Heart right ventricle (tissue), 16 donors: ENCODE measurements around the gene SMIM21. TPM values are rescaled to one million over a fixed set of nuclear protein-coding genes. Genes with fewer than 3 reads are reported as not detected.

ENCODE experiments used
- ATAC-seq, 8 donors: fragments of 200-7000 bp; cut with Tn5 transposase; one replicate each; pipeline ENCODE4 v1.9.1; 2020; ENCODE audit warnings: mild to moderate bottlenecking in 8 of 8, moderate library complexity in 8 of 8, moderate number of reproducible peaks in 1 of 8
- DNase-seq, 2 donors: peaks; one replicate each; pipeline ENCODE4 v3.0.0-alpha.2; 2020
- H3K27ac ChIP-seq, 10 donors: fragments of 200-600 bp; sonication (generic) in 2 of 10; one replicate each; pipeline versions ENCODE4 v1.5.0 to v1.8.0; 2020 to 2022; ENCODE audit warnings: mild to moderate bottlenecking in 3 of 10
- H3K27me3 ChIP-seq, 7 donors: fragments of 200-600 bp; one replicate each; pipeline ENCODE4 v1.8.0; 2021 to 2022; ENCODE audit warnings: mild to moderate bottlenecking in 2 of 7
- H3K36me3 ChIP-seq, 9 donors: fragments of 200-600 bp; sonication (generic) in 1 of 9; one replicate each; pipeline versions ENCODE4 v1.5.0 to v1.8.0; 2020 to 2022; ENCODE audit warnings: mild to moderate bottlenecking in 2 of 9
- H3K4me1 ChIP-seq, 9 donors: fragments of 200-600 bp; sonication (generic) in 1 of 9; one replicate each; pipeline versions ENCODE4 v1.5.0 to v1.8.0; 2020 to 2022; ENCODE audit warnings: mild to moderate bottlenecking in 4 of 9
- H3K4me3 ChIP-seq, 10 donors: fragments of 200-600 bp; sonication (generic) in 2 of 10; one replicate each; pipeline versions ENCODE4 v1.5.0 to v1.8.0; 2020 to 2022; ENCODE audit warnings: mild to moderate bottlenecking in 7 of 10, moderate library complexity in 2 of 10
- H3K9me3 ChIP-seq, 11 donors: fragments of 200-600 bp in 10 of 11; sonication (generic) in 2 of 11; one replicate each; pipeline versions ENCODE4 v1.5.0 to v1.8.0; 2013 to 2022; ENCODE audit warnings: mild to moderate bottlenecking in 2 of 11, control low read depth in 1 of 11, moderate library complexity in 1 of 11
- CTCF ChIP-seq, 9 donors: fragments of 200-600 bp; sonication (generic) in 2 of 9; IDR thresholded peaks; one replicate each; pipeline versions ENCODE4 v1.5.0 to v1.8.0; 2021 to 2022; ENCODE audit warnings: antibody characterized with exemption in 9 of 9, mild to moderate bottlenecking in 5 of 9, moderate library complexity in 1 of 9
- WGBS, 2 donors: extraction: QIAGEN DNeasy Blood & Tissue Kit; methylation state at CpG; one replicate each; pipeline ENCODE4 v1.1.7; 2013; ENCODE audit warnings: inconsistent platforms in 1 of 2; 5-methylcytosine and 5-hydroxymethylcytosine counted together
- intact Hi-C, 10 donors: fragments of 100-400 bp; cut with DNase I; formaldehyde crosslinking; loops; one replicate each; pipeline versions ENCODE4 v1.11.1 to v1.14.2; 2022
- polyA plus RNA-seq, 2 donors: library from polyadenylated mRNA; stranded (reverse); fragments of 200-250 nt; gene quantifications; one replicate each; pipeline ENCODE4 v1.2.3, GENCODE V29; 2013
- total RNA-seq, 10 donors: library from RNA; stranded (reverse); fragmentation: NEBNext Ultra II Directional in 3 of 10; extraction: Animal tissue kit (Norgen Biotek cat#: 25700) in 3 of 10; gene quantifications; one replicate each; pipeline versions ENCODE4 v1.2.1 to v1.2.4, GENCODE V29; 2021 to 2023
- donor health status: Arrhythmogenic right ventricular cardiomyopathy.
- donor health status: ischemic (EF 13 %, LVEDD 7.1; RV severe dilation, severe dysfunction).
- donor health status: healthy with polysubstance abuse.
- donor health status: DM: no; HTN: yes; CAD: no.
- donor health status: DM: no; HTN: no; CAD: no.
- donor health status: ischemic (EF 25% LVEDD 6.9; RV normal size, moderate dysfunction).
- donor health status: ischemic (EF 25% LVEDD 5.7; RV mildly dilated, moderate dysfunction).
- donor health status: healthy.
- donor health status: DM: yes; HTN: yes; CAD: no.
- donor health status: Ischemic cardiomyopathy.
- donor health status: ischemic (EF 35%, LVEDD 5.7; RV mildly dilated, moderate dysfunction).
- donor health status: nonischemic (EF 11% LVEDD 7.7; RV severe dilation, severe dysfunction).
- donor health status: DM: yes; HTN: yes; CAD: no.
- donor health status: PGD.
- donor health status: ischemic (EF 29% LVEDD 5.4; RV normal size, mild dysfunction).
- donor health status: nonischemic (EF 23%, LVEDD 6.1; RV moderate dilation, normal function).

Gene SMIM21
- total and polyA plus RNA-seq, 12 donors = not detected

GRCh38 chr18:75472906-75473305 lies 45.4 kb upstream of the SMIM21 start:
- 62 to 67% methylated on average over 5 of the region's 5 CpGs for WGBS, 2 donors
- Histone ChIP-seq H3K27me3 (peaks cover 0 to 3% (median 0%) of the 10 kb centered on the region in 7 donors), H3K9me3 (no peaks in the 10 kb centered on the region), H3K4me3 (no peak overlapping the region), H3K27ac (no peak overlapping the region), H3K36me3 (no peaks in the 10 kb centered on the region), H3K4me1 (peaks cover 0 to 3% (median 0%) of the 10 kb centered on the region in 9 donors)
- intact Hi-C loops = loop anchor here in 4 of 10 donors (10.0 kb wide), 4 partner anchors 268 to 818 kb away; partner anchors contain the start of gene PTGR3 (in 2 of the 4)
- TF ChIP-seq CTCF (IDR thresholded peaks at IDR 0.05) = no peak
- ATAC-seq (no peak), DNase-seq (no peak)

GRCh38 chr18:75472396-75472795 lies 44.9 kb upstream of the SMIM21 start:
- Histone ChIP-seq H3K4me3 (no peak overlapping the region), H3K27me3 (peaks cover 0 to 3% (median 0%) of the 10 kb centered on the region in 7 donors), H3K36me3 (no peaks in the 10 kb centered on the region), H3K9me3 (no peaks in the 10 kb centered on the region), H3K4me1 (peaks cover 0 to 3% (median 0%) of the 10 kb centered on the region in 9 donors), H3K27ac (no peak overlapping the region)
- intact Hi-C loops = loop anchor here in 4 of 10 donors (10.0 kb wide), 4 partner anchors 268 to 818 kb away; partner anchors contain the start of gene PTGR3 (in 2 of the 4)
- TF ChIP-seq CTCF (IDR thresholded peaks at IDR 0.05) = no peak
- 80 to 82% methylated on average over 7 of the region's 7 CpGs for WGBS, 2 donors
- DNase-seq (no peak), ATAC-seq (no peak)

- intact Hi-C loops = loop anchor here in 4 of 10 donors (10.0 kb wide), 4 partner anchors 267 to 817 kb away; partner anchors contain the start of gene PTGR3 (in 2 of the 4)
- DNase-seq (no peak), ATAC-seq (no peak)
- Histone ChIP-seq H3K36me3 (no peaks in the 10 kb centered on the region), H3K4me1 (peaks cover 0 to 3% (median 0%) of the 10 kb centered on the region in 9 donors), H3K9me3 (no peaks in the 10 kb centered on the region), H3K27me3 (peaks cover 0 to 3% (median 0%) of the 10 kb centered on the region in 7 donors), H3K4me3 (no peak overlapping the region), H3K27ac (no peak overlapping the region)
- 84 to 87% methylated on average over 9 of the region's 9 CpGs for WGBS, 2 donors
- no peak for TF ChIP-seq CTCF (IDR thresholded peaks at IDR 0.05)
These were observed 44.3 kb upstream of the SMIM21 start for GRCh38 chr18:75471850-75472249.

GRCh38 chr18:75467851-75468250 lies 40.3 kb upstream of the SMIM21 start:
- Histone ChIP-seq H3K36me3 (no peaks in the 10 kb centered on the region), H3K9me3 (no peaks in the 10 kb centered on the region), H3K27me3 (peaks cover 0 to 3% (median 0%) of the 10 kb centered on the region in 7 donors), H3K4me1 (peaks cover 0 to under 1% (median 0%) of the 10 kb centered on the region in 9 donors), H3K27ac (no peak overlapping the region), H3K4me3 (no peak overlapping the region)
- ATAC-seq (no peak), DNase-seq (no peak)
- 89 to 90% methylated on average over 5 of the region's 5 CpGs for WGBS, 2 donors
- TF ChIP-seq CTCF (IDR thresholded peaks at IDR 0.05) = no peak
- intact Hi-C loops = no loop called here
